ENCODE data around the gene PRKAR1A.

Gene PRKAR1A

DNA sequence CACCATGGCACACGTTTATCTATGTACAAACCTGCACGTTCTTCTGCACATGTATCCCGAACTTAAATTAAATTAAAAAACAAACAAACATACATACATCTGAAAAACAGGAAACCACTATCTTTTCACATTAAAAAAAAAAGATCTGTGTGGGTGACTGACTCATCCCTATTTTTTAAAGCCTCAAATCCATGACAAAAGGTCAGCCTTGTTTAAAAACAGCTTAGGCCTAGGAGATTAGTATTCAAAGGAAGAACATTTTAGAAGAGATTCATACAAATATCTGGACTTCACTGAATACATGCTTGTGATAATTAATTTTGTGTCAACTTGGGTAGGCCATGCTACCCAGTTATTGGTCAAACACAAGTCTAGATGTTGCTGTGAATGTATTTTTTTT, 4.7 kb upstream of the PRKAR1A start:
- in situ Hi-C loops (cut with HindIII; ENCODE audit: low pct_ligation_motif_present, low sequenced_read_pairs): no loop called here
- Histone ChIP-seq H3K4me3 (ENCODE audit: low read depth, low read length) (no peak overlapping the region), H3K27ac (no peak overlapping the region), H3K27me3 (replicated peaks) (no peaks in the 10 kb centered on the region), H3K36me3 (replicated peaks) (no peaks in the 10 kb centered on the region)
- DNase-seq: no peak
- TF ChIP-seq, protein P1, sequence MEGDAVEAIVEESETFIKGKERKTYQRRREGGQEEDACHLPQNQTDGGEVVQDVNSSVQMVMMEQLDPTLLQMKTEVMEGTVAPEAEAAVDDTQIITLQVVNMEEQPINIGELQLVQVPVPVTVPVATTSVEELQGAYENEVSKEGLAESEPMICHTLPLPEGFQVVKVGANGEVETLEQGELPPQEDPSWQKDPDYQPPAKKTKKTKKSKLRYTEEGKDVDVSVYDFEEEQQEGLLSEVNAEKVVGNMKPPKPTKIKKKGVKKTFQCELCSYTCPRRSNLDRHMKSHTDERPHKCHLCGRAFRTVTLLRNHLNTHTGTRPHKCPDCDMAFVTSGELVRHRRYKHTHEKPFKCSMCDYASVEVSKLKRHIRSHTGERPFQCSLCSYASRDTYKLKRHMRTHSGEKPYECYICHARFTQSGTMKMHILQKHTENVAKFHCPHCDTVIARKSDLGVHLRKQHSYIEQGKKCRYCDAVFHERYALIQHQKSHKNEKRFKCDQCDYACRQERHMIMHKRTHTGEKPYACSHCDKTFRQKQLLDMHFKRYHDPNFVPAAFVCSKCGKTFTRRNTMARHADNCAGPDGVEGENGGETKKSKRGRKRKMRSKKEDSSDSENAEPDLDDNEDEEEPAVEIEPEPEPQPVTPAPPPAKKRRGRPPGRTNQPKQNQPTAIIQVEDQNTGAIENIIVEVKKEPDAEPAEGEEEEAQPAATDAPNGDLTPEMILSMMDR (IDR thresholded peaks at IDR 0.05; ENCODE audit: low read depth, low read length, missing control alignments): no peak

DNA sequence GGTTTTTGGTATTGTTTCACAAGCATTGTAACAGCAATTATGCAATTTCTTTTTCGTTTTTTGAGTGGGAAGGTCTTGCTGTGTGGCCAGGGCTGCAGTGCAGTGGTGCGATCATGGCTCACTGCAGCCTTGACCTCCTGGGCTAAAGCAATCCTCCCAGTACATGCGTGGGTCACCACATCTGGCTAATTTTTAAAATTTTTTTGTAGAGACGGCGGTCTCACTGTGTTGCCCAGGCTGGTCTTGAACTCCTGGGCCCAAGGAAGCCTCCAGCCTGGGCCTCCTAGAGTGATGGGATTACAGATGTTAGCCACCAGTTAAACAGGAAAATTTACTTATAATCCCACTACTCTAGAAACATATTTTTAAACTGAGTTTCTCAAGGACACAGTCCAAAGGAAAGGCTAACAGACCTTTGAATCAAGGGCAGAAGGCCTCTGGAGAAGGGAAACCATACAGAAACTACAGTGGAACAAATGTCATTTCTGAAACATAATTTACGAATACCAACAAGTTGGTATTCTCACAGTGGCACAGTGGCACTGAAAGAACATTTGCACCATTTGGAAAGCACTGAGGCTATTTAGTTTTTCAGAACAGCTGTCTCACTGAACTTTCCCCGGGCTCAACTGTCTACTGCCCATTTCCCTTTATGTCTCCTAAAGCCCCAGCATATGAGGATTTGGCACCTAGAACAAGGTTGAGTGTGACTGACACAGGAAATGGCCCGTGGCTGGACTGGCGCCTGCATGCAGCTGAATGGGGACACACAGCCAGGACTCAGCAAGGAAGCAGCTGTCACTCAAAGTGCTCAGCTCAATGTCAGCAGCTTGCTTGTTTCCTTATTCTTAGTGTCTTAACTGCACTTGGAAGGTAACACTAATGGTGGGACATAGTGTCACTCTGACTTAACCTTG, 2.8 kb upstream of the PRKAR1A start:
- Histone ChIP-seq H3K27me3 (replicated peaks) (no peaks in the 10 kb centered on the region), H3K27ac (no peak overlapping the region), H3K4me3 (ENCODE audit: low read depth, low read length) (no peak overlapping the region), H3K36me3 (replicated peaks) (no peaks in the 10 kb centered on the region)
- TF ChIP-seq, protein P1 (IDR thresholded peaks at IDR 0.05; ENCODE audit: low read depth, low read length, missing control alignments): no peak
- DNase-seq: no peak
- in situ Hi-C loops (cut with HindIII; ENCODE audit: low pct_ligation_motif_present, low sequenced_read_pairs): no loop called here

DNA sequence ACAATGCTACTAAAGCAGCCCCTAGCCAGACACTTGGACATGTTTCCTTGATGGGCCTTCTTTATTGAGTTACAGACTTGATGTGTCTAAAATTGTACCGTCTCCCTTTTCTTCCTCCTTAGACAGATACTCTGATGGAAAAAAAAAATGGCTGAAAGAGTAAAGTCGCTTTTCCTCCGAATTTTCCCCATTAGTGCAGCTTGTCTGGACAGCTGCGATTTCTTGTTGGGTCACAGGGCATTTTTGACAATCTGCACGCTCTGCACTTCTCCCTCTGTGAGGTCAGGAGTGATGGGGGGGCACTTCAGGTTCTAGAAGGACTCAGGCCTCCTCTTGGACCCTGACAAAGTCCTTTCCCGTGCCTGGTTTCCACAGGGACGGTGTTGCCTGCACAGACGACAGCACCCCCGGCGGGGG, 968 bp upstream of the PRKAR1A start:
- peak overlapping the region; percentile 86 for H3K4me3 ChIP-seq (ENCODE audit: low read depth, low read length)
- no peak for DNase-seq
- no peaks in the 10 kb centered on the region for H3K27me3 ChIP-seq (replicated peaks)
- H3K27ac ChIP-seq: peak overlapping the region; percentile 98
- H3K36me3 ChIP-seq (replicated peaks): peaks cover 4% of the 10 kb centered on the region
- TF ChIP-seq, protein P1 (IDR thresholded peaks at IDR 0.05; ENCODE audit: low read depth, low read length, missing control alignments): peak; percentile 20
- in situ Hi-C loops (cut with HindIII; ENCODE audit: low pct_ligation_motif_present, low sequenced_read_pairs): no loop called here

DNA sequence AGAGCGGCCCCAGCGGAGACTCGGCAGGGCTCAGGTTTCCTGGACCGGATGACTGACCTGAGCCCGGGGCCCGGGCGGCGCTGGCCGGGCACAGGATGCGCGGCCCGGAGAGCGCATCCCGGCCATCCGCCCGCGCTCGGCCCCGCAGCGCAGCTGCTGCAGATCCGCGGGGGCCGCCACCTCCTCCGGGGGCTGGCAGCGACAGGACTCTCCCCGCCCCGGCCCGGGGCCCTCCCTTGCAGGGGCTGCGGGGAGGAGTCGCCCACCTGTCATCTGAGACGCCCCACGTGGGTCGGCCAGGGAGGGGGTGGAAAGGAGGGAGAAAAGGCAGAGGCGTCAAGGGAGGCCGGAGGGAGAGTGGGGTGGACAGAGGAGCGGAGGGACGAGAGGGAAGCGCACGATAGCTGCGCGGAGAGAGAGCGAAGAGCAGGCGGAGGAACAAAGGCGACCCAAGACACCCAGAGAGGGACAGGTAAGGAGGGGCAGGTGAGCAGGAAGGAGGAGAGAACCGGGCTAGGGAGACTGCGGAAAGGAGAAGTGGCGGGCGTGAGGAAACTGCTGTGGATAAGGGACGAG, 471 bp upstream of the PRKAR1A start:
- TF ChIP-seq, protein P1 (IDR thresholded peaks at IDR 0.05; ENCODE audit: low read depth, low read length, missing control alignments): no peak
- H3K27me3 ChIP-seq (replicated peaks): no peaks in the 10 kb centered on the region
- peak overlapping the region; percentile 98 for H3K27ac ChIP-seq
- in situ Hi-C loops (cut with HindIII; ENCODE audit: low pct_ligation_motif_present, low sequenced_read_pairs): no loop called here
- peaks cover 5% of the 10 kb centered on the region for H3K36me3 ChIP-seq (replicated peaks)
- DNase-seq: peak; percentile 46
- peak overlapping the region; percentile 86 for H3K4me3 ChIP-seq (ENCODE audit: low read depth, low read length)

DNA sequence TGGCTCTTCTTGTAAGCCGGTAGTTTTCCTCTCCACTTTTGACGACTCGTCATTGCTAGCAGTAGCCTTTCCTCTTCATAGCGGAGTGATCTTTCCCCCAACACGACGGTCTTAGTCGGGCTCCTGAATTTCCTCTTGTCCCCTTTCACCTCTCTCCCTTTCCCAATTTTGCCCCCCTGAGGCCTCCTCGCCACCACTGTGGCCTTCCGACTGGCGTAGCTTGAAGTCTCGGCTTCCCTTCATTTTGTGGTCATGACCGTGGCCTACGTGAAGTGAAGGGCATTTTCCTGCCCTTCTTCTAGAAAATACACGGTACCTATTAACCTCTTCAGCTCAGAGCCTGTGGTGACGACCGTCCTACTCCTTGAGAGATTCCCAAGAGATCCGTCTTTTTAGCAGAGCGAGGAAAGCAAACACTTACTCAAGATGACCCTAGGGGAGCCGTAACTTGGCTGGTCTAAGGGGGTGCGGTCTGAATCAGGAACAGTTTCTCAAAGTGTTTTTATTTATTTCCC, 787 bp downstream of the PRKAR1A start:
- peaks cover 18% of the 10 kb centered on the region for H3K36me3 ChIP-seq (replicated peaks)
- peak overlapping the region; percentile 98 for H3K27ac ChIP-seq
- peak; percentile 38 for DNase-seq
- no peaks in the 10 kb centered on the region for H3K27me3 ChIP-seq (replicated peaks)
- in situ Hi-C loops (cut with HindIII; ENCODE audit: low pct_ligation_motif_present, low sequenced_read_pairs): no loop called here
- TF ChIP-seq, protein P1 (IDR thresholded peaks at IDR 0.05; ENCODE audit: low read depth, low read length, missing control alignments): no peak
- peak overlapping the region; percentile 86 for H3K4me3 ChIP-seq (ENCODE audit: low read depth, low read length)
